SH-SY5Y (cell line): ENCODE measurements around the gene CDK14.

Experiments
- GATA2 ChIP-seq: IDR thresholded peaks from 2 replicates; pipeline ENCODE4 v1.6.1; 2011; ENCODE audit warnings: mild to moderate bottlenecking, low read depth, low read length
- GATA3 ChIP-seq: IDR thresholded peaks from 2 replicates; pipeline ENCODE4 v1.6.1; 2011; ENCODE audit warnings: low read depth, mild to moderate bottlenecking, low read length, moderate library complexity

GRCh38 chr7:90666186-90666585, 70.1 kb downstream of the CDK14 start:
- no peak for TF ChIP-seq GATA2
- TF ChIP-seq GATA3 = no peak
